Neural cell (in vitro differentiated cells): ENCODE results near the gene SLC49A4. TPM values are rescaled to one million over a fixed set of nuclear protein-coding genes. Genes with fewer than 3 reads are reported as not detected.

Source experiments
- H2AFZ ChIP-seq: fragments of 200-600, 300-800 bp; sonication (generic), shearing (Covaris generic); 2 replicates; pipeline ENCODE4 v1.6.0; 2014; ENCODE audit warnings: low read depth, mild to moderate bottlenecking, antibody characterized with exemption, low read length, moderate library complexity
- H3F3A ChIP-seq: fragments of 200-600 bp; shearing (Covaris generic); 2 replicates; pipeline ENCODE4 v1.6.1; 2016; ENCODE audit warnings: mild to moderate bottlenecking, moderate library complexity, mixed read lengths, antibody characterized with exemption, low read length; ENCODE audit not compliant: insufficient read depth, poor library complexity, severe bottlenecking
- H3K27ac ChIP-seq: fragments of 200-600, 300-800 bp; sonication (generic), shearing (Covaris generic); 2 replicates; pipeline ENCODE4 v1.5.1; 2014; ENCODE audit warnings: mild to moderate bottlenecking, low read length, moderate library complexity
- H3K27me3 ChIP-seq: fragments of 300-800, 200-600 bp; sonication (generic), shearing (Covaris generic); 2 replicates; pipeline ENCODE4 v1.6.0; 2014; ENCODE audit warnings: mild to moderate bottlenecking, low read depth, low read length, moderate library complexity; ENCODE audit not compliant: insufficient read depth
- H3K36me3 ChIP-seq: fragments of 300-800, 200-600 bp; sonication (generic), shearing (Covaris generic); 2 replicates; pipeline ENCODE4 v1.5.1; 2014; ENCODE audit warnings: mild to moderate bottlenecking, antibody characterized with exemption, low read length, moderate library complexity; ENCODE audit not compliant: insufficient read depth
- H3K4me2 ChIP-seq: fragments of 300-800, 200-600 bp; sonication (generic), shearing (Covaris generic); 2 replicates; pipeline ENCODE4 v1.6.0; 2014; ENCODE audit warnings: mild to moderate bottlenecking, low read length
- H3K4me3 ChIP-seq: fragments of 300-800, 200-600 bp; sonication (generic), shearing (Covaris generic); 2 replicates; pipeline ENCODE4 v1.5.1; 2014; ENCODE audit warnings: mild to moderate bottlenecking, low read length, moderate library complexity
- H3K79me2 ChIP-seq: fragments of 200-600 bp; shearing (Covaris generic); replicated peaks from 2 replicates; pipeline ENCODE4 v1.6.0; 2014; ENCODE audit warnings: mild to moderate bottlenecking, low read length, moderate library complexity; ENCODE audit not compliant: insufficient read depth
- H3K9ac ChIP-seq: fragments of 300-800, 200-600 bp; sonication (generic), shearing (Covaris generic); 2 replicates; pipeline ENCODE4 v1.6.1; 2016; ENCODE audit warnings: mild to moderate bottlenecking, low read length, mixed read lengths
- H3K9me2 ChIP-seq: fragments of 200-600 bp; shearing (Covaris generic); 2 replicates; pipeline ENCODE4 v1.6.1; 2016; ENCODE audit warnings: mild to moderate bottlenecking, low read length, mixed read lengths; ENCODE audit not compliant: insufficient read depth
- H3K9me3 ChIP-seq: fragments of 200-600, 300-800 bp; sonication (generic), shearing (Covaris generic); 2 replicates; pipeline ENCODE4 v1.6.1; 2016; ENCODE audit warnings: mild to moderate bottlenecking, mixed run types, low read length, moderate library complexity, mixed read lengths
- H4K20me1 ChIP-seq: fragments of 200-600 bp; shearing (Covaris generic); 2 replicates; pipeline ENCODE4 v1.6.1; 2016; ENCODE audit warnings: mild to moderate bottlenecking, mixed run types; ENCODE audit not compliant: insufficient read depth
- CTCF ChIP-seq: fragments of 450-650 bp; IDR thresholded peaks from 2 replicates; pipeline ENCODE4 v1.5.1; 2014; ENCODE audit warnings: antibody characterized with exemption, mild to moderate bottlenecking, moderate library complexity; ENCODE audit not compliant: poor library complexity, severe bottlenecking
- EP300 ChIP-seq: fragments of 450-650 bp; conservative IDR thresholded peaks from 2 replicates; pipeline ENCODE4 v1.6.1; 2014; ENCODE audit warnings: antibody characterized with exemption, mild to moderate bottlenecking, moderate library complexity; ENCODE audit not compliant: poor library complexity, severe bottlenecking
- EZH2 ChIP-seq: fragments of 200-600, 300-800 bp; shearing (Covaris generic), sonication (generic); IDR thresholded peaks from 2 replicates; pipeline ENCODE4 v1.6.1; 2014; ENCODE audit warnings: antibody characterized with exemption, low read length, borderline replicate concordance, mild to moderate bottlenecking; ENCODE audit not compliant: insufficient read depth, poor library complexity, severe bottlenecking
- MXI1 ChIP-seq: fragments of 450-650 bp; conservative IDR thresholded peaks from 2 replicates; pipeline ENCODE4 v1.6.1; 2014; ENCODE audit warnings: antibody characterized with exemption, mild to moderate bottlenecking; ENCODE audit not compliant: poor library complexity, severe bottlenecking
- POLR2AphosphoS5 ChIP-seq: IDR thresholded peaks from 2 replicates; pipeline ENCODE4 v1.6.1; 2012
- RAD21 ChIP-seq: fragments of 450-650 bp; conservative IDR thresholded peaks from 2 replicates; pipeline ENCODE4 v1.6.1; 2014; ENCODE audit warnings: antibody characterized with exemption, mild to moderate bottlenecking, moderate library complexity
- REST ChIP-seq: IDR thresholded peaks from 2 replicates; pipeline ENCODE4 v1.6.1; 2012; ENCODE audit warnings: borderline replicate concordance
- SMC3 ChIP-seq: fragments of 450-650 bp; conservative IDR thresholded peaks from 2 replicates; pipeline ENCODE4 v1.6.1; 2014; ENCODE audit warnings: antibody characterized with exemption, mild to moderate bottlenecking, moderate library complexity; ENCODE audit not compliant: poor library complexity
- TAF1 ChIP-seq: IDR thresholded peaks from 2 replicates; pipeline ENCODE4 v1.6.1; 2012; ENCODE audit warnings: low read depth
- polyA plus RNA-seq: library from polyadenylated mRNA; depleted of rRNA; stranded (reverse); fragments of >200 nt; gene quantifications from 2 replicates; pipeline ENCODE4 v1.2.3, GENCODE V29; 2014

Gene SLC49A4
- polyA plus RNA-seq, 1 donor from 2014 or later: 16.2 TPM

DNA sequence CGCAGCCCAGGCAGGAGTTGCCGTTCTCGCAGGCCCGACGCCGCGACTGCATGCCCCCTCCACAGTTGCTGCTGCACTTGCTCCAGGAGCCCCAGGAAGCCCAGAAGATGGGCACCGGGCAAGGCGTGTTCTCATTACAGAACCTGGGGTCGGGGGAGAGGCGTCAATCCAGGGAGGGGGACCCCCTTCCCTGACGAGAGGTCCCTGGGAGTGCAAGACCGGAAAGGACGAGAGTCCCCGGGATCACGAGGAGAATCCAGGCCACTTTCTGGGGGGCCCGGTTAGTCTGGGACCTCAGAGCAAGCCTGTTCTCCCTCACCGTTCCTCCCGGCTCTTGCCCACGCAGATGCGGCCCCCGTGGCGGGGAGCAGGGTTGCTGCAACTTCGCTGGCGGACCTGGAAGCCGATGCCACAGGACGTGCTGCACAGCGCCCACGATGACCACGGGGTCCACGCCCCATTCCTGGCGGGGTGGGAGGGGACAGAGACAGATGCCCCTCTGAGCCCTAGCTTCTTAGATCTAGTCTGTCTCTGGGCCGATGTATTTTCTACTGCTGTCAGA is 118.8 kb downstream of the SLC49A4 start:
- H3K36me3 ChIP-seq: no peaks in the 10 kb centered on the region
- H3K9me3 ChIP-seq: no peaks in the 10 kb centered on the region
- H3F3A ChIP-seq: no peaks in the 10 kb centered on the region
- no peak overlapping the region for H3K27ac ChIP-seq
- no peak overlapping the region for H2AFZ ChIP-seq
- no peaks in the 10 kb centered on the region for H3K27me3 ChIP-seq
- H3K9ac ChIP-seq: no peak overlapping the region
- H4K20me1 ChIP-seq: no peaks in the 10 kb centered on the region
- no peak overlapping the region for H3K4me2 ChIP-seq
- no peak overlapping the region for H3K4me3 ChIP-seq
- no peak for TF ChIP-seq CTCF
- no peak for TF ChIP-seq TAF1
- no peak for TF ChIP-seq SMC3
- no peak for TF ChIP-seq EZH2
- no peak for TF ChIP-seq POLR2AphosphoS5
- no peak for TF ChIP-seq REST
- TF ChIP-seq EP300: no peak
- no peak for TF ChIP-seq RAD21
- no peaks in the 10 kb centered on the region for H3K9me2 ChIP-seq
- no peaks in the 10 kb centered on the region for H3K79me2 ChIP-seq

DNA sequence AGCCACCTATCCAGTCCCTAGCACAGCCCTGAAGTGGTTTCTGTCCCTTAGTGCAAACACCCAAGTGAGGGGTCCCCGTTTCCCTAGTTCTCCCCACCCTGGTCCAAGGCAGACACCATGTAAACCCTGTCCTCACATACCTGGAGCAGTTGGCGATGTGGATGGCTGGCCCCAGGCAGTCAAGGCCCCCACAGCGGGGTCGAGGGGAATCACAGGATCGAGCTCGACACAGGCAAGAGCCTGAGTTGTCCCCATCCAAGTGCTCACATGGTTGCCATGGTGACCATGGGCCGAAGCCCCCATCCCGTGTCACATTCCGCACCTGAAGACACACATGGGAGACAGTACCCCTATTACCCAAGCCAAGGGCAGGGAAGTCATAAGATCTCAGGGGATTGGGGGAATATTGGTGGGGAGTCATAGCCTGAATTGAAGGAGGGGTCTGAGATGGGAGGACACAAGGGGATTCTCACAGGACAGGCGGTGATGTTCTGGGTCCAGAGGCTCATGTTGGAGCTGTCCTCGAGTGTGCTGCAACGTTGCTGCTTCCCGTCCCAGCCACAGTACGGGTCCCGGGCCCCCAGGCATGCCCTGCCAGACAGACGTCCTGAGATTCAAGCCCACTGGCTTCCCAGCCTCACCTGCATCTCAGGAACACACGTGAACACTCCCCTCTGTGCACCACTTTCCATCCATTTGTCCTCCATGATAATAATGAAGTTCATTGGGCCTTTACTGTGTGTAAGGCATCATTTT is 120.6 kb downstream of the SLC49A4 start:
- Histone ChIP-seq H3K4me3 (no peak overlapping the region), H3K9me3 (no peaks in the 10 kb centered on the region), H4K20me1 (no peaks in the 10 kb centered on the region), H3K4me2 (no peak overlapping the region), H2AFZ (no peak overlapping the region), H3K27ac (no peak overlapping the region), H3K79me2 (no peaks in the 10 kb centered on the region), H3F3A (no peaks in the 10 kb centered on the region), H3K9me2 (no peaks in the 10 kb centered on the region), H3K9ac (no peak overlapping the region), H3K36me3 (no peaks in the 10 kb centered on the region), H3K27me3 (no peaks in the 10 kb centered on the region)
- no peak for TF ChIP-seq POLR2AphosphoS5
- no peak for TF ChIP-seq EP300
- TF ChIP-seq EZH2: no peak
- no peak for TF ChIP-seq SMC3
- TF ChIP-seq TAF1: no peak
- no peak for TF ChIP-seq RAD21
- no peak for TF ChIP-seq REST
- TF ChIP-seq MXI1: no peak
- no peak for TF ChIP-seq CTCF
